GM19025 (cell line): ENCODE results near the gene FRMD5.

Experiments
- ATAC-seq: cut with Tn5 transposase; IDR thresholded peaks from one replicate; pipeline ENCODE4 v1.9.1; 2021; ENCODE audit warnings: mild to moderate bottlenecking, low read depth, moderate library complexity; ENCODE audit not compliant: unreplicated experiment

Gene FRMD5

GRCh38 chr15:44097552-44097951, 97.5 kb downstream of the FRMD5 start:
- no peak for ATAC-seq

- ATAC-seq, result no peak
Observed at GRCh38 chr15:44096596-44096995, 98.5 kb downstream of the FRMD5 start.

- ATAC-seq, result no peak
Observed at GRCh38 chr15:44094781-44095180, 100.3 kb downstream of the FRMD5 start.

DNA sequence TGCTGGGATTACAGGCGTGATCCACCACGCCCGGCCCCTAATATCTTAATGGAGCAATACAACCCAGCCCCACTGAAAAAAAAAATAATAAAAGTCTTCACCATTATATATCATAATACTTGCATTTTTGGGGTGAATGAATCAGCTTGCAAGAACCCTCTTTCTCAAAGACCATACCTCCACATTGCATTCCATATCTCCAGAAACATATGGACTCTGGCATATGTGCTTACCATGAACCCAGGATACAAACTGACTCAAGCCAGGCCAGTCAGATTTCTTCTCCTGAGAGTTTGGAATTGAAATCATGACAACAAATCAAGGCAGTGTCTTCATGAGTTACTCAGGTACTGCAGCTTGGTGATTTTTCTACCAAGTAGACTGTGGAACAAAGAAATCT, 101.2 kb downstream of the FRMD5 start:
- no peak for ATAC-seq

DNA sequence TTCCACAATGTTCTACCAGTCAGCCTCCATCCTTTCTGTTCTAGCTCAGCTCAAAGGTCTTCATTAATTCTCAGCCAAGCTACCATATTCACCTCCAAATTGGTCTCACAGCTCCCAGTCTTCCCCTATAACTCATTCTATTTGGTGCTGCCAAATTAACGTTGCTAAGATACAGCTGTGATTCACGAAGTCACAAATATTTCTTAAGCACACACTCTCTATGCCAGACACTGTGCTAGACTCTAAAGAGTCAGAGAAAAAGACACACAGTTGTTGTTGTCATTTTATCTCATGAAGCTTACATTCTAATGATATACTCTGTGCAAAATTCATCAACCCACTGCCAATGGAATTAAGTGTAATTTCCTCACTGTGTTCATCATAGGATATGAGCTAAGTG, 102.8 kb downstream of the FRMD5 start:
- no peak for ATAC-seq

DNA sequence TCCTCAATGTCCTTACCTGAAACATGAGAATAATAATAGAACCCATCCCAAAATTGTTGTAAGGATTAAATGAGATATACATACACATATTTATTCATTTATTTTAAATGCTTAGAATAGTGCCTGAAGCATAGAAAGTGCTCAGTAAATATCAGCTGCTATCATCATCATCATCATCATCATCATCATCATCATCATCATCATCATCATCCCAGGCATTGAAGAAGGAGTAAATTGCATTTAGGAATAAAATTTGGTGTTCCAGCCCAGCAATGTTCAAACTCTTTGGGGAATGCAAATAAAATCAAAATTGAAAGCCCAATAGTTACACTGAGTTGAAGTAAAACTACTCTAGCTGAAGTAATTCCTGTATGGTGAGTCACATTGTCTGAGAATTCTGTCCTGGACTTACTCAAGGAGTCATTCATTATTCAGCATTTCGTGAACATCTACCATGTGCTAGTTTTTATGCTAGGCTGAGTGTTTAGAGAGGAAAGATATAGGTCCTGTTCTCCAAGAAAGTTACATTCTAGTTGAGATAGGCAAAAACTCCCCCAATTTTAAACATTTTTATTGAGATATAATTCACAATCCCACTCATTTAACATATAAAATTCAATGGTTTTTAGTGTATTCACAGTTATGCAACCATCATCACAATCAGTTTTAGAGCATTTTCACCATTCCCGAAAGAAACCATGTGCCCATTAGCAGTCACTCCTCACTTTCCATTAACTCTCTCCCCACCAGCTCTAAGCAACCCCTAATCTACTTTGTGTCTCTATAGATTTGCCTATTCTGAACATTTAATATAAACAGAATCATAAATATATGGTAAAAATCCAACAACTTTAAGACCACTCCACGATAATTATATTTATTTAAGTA, 107.2 kb downstream of the FRMD5 start:
- ATAC-seq, result no peak

GRCh38 chr15:44084770-44085169, 110.3 kb downstream of the FRMD5 start:
- no peak for ATAC-seq

DNA sequence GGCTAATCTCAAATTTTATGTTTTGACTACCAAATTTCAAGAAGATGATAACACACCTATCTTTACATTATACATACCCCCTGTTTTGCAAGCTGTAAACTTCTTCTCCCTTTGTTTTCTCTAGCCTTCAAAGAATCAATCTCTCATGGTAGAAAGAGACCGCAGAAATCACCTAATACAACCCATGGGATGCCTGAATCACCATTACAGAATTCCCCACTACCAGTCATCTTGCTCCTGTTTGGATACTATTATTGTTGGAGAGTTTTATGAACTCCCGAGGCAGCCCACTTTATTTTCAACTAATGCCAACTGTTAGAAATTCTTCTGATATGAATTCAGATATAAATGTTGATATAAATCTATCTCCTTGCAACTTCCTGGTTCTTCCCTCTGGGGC, 110.9 kb downstream of the FRMD5 start:
- ATAC-seq, result no peak

- no peak for ATAC-seq
Observed at GRCh38 chr15:44082558-44083157, 112.4 kb downstream of the FRMD5 start.

DNA sequence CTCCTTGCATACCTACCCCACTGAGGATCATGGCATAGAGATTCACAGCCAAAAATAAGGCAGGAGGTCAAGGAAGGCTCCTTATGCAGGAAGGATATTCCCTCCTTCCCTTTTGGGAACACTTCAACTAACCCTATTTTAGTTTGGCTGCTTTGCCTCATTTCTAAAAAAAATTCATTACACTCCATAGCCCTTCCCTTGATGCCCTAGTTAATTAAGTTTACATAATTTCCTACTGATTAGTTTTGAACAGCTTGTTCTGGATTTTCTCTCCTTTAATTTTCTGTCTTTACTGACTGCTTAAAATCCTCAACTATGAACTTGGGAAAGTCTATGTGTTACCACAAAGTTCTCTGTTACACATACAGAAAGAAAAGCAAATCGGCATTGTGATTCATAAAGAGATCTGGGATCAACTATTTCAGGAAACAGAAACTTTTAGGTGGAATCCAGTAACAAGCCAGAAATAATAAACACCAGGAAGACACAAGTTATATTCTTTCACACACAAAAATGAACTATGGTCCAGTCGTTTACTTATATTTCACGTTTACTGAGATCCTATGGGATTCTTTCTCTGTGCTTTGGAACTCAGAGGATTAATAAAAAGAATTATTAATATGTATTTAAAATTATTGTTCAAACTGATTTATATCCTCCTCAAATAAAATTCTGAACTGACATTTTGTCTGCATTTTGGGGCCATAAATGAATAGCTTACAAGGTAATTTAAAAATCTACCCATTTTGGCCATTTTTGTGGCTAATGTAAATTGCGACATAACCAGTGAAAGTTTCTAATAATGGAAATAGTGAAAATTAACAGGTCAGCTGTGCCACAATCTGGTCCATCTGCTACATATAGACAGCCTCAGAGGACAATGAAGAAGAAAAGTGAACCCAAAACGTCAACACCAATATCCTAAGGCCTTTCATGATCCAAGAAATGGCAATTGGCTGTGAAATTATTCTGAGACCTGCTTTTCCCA, 113.8 kb downstream of the FRMD5 start:
- no peak for ATAC-seq

- ATAC-seq, result no peak
Observed at GRCh38 chr15:44075535-44075934, 119.5 kb downstream of the FRMD5 start.

DNA sequence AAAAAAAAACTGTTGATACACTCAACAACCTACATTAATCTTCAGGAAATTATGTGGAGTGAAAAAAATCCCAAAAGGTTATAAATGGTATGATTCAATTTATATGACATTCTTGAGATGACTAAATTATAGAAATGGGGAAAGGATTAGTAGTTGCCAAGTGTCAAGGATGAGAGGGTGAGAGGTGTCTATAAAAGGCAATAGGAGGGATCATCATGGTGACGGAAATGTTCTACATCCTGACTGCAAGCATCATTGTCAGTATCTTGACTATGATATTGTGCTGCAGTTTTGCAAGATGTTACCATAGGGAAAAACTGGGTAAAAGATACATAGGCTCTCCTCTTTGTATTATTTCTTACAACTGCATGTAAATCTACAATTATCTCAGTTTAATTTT, 125.6 kb downstream of the FRMD5 start:
- ATAC-seq, result no peak

DNA sequence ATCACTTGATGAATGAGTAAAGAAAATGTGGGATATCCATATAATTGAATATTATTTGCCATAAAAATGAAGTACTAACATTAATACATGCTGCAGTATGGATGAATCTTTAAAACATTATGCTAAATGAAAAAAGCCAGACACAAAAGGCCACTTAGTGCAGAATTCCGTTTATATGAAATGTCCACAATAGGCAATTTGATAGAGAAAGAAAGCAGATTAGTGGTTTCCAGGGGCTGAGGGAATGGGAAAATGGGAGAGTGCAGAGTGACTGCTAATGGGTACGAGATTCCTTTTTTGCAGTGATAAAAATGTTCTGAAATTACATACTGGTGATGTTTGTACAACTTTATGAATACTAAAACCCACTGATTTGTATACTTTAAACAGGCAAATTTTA, 126.7 kb downstream of the FRMD5 start:
- ATAC-seq, result no peak

GRCh38 chr15:44066211-44066827, 128.8 kb downstream of the FRMD5 start:
- no peak for ATAC-seq

GRCh38 chr15:44064706-44065105, 130.4 kb downstream of the FRMD5 start:
- ATAC-seq, result no peak

GRCh38 chr15:44058126-44058525, 136.9 kb downstream of the FRMD5 start:
- ATAC-seq, result no peak

- no peak for ATAC-seq
Observed at GRCh38 chr15:44045661-44046060, 149.4 kb downstream of the FRMD5 start.

DNA sequence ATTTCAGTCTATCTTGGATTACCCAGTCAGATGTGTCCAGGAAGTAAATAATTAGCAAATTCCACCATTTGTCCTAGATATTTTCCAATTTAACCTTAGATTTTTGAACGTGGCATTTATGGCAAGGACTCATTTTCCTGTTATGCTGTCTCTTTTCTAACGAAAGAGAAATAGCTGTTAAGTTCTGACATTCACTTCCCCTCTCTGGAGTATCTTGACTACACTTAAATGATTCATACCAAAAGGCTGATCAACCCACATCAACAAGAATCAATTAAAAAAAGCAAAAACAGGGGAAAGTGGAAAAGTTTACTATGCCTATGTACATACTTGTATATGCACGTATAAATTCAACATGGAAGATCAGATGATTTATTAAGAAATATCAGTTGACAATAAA, 149.9 kb downstream of the FRMD5 start:
- no peak for ATAC-seq

GRCh38 chr15:44038755-44039191, 156.3 kb downstream of the FRMD5 start:
- no peak for ATAC-seq
